GM12878 (cell line): ENCODE measurements around the gene PRRT3. TPM values are rescaled to one million over a fixed set of nuclear protein-coding genes. Genes with fewer than 3 reads are reported as not detected.

Experiments used
- ATAC-seq: fragments of 200-7000 bp; cut with Tn5 transposase; 3 replicates; pipeline ENCODE4 v1.9.1; 2020; ENCODE audit warnings: mild to moderate bottlenecking, moderate library complexity
- BruUV-seq: library from RNA; stranded (reverse); fragments of 400-500 nt; replicated peaks from 2 replicates; lab custom pipeline; 2021; lab: Mats Ljungman, UMichigan
- CTCF ChIA-PET: fragments of 300-600 bp; sonication (Branson Sonifier 250); formaldehyde crosslinking; extraction: SDS; loops from one replicate; lab custom pipeline; 2021; ENCODE audit warnings: inconsistent platforms; lab: Yijun Ruan, JAX
- POLR2A ChIA-PET: fragments of 350-600 bp; formaldehyde crosslinking; extraction: SDS; loops from one replicate; lab custom pipeline; 2021; ENCODE audit warnings: inconsistent platforms; lab: Charles Lee
- RAD21 ChIA-PET: fragments of 300-600 bp; sonication (Branson Sonifier 250); formaldehyde crosslinking; loops from one replicate; lab custom pipeline; 2023; ENCODE audit warnings: antibody characterized with exemption; ENCODE audit not compliant: unreplicated experiment; lab: Charles Lee
- SMC1A ChIA-PET: fragments of 300-600 bp; sonication (Branson Sonifier 250); formaldehyde crosslinking; loops from one replicate; lab custom pipeline; 2023; ENCODE audit not compliant: unreplicated experiment, uncharacterized antibody; lab: Charles Lee
- DNase-seq: peaks from one replicate; pipeline ENCODE4 v3.0.0-alpha.2; 2011; ENCODE audit warnings: low read depth, low spot score
- FAIRE-seq: peaks from 3 replicates; lab custom pipeline; 2011; peaks lifted over from hg19 to GRCh38; lab: Jason Lieb, UNC
- H2AFZ ChIP-seq: 2 replicates; pipeline ENCODE4 v1.6.0; 2011; ENCODE audit warnings: low read depth, low read length, control low read depth; ENCODE audit not compliant: control insufficient read depth
- H3K27ac ChIP-seq: 2 replicates; pipeline ENCODE4 v1.5.1; 2011; ENCODE audit warnings: control low read depth; ENCODE audit not compliant: control insufficient read depth, insufficient read depth
- H3K27me3 ChIP-seq, 2 experiments: replicated peaks in 1 of 2; 2 replicates each; pipeline versions ENCODE4 v1.6.0 to v1.6.1; 2011; ENCODE audit warnings: low read length in 1 of 2; ENCODE audit not compliant: control insufficient read depth in 2 of 2, insufficient read depth in 2 of 2
- H3K36me3 ChIP-seq, 2 experiments: 2 replicates each; pipeline ENCODE4 v1.5.1; 2011; ENCODE audit warnings: low read length in 1 of 2; ENCODE audit not compliant: control insufficient read depth in 2 of 2, insufficient read depth in 2 of 2
- H3K4me1 ChIP-seq: 2 replicates; pipeline ENCODE4 v1.6.1; 2011; ENCODE audit warnings: mild to moderate bottlenecking, low read length, moderate library complexity, mixed read lengths; ENCODE audit not compliant: control insufficient read depth, insufficient read depth
- H3K4me2 ChIP-seq: 2 replicates; pipeline ENCODE4 v1.6.0; 2011; ENCODE audit warnings: control low read depth; ENCODE audit not compliant: control insufficient read depth, insufficient read depth
- H3K4me3 ChIP-seq: fragments of 200-600 bp; sonication (generic); 2 replicates; pipeline ENCODE4 v1.5.1; 2016
- H3K79me2 ChIP-seq: 2 replicates; pipeline ENCODE4 v1.6.0; 2011; ENCODE audit warnings: low read length; ENCODE audit not compliant: control insufficient read depth, insufficient read depth
- H3K9ac ChIP-seq: 2 replicates; pipeline ENCODE4 v1.8.0; 2011; ENCODE audit warnings: low read length, control low read depth, mixed read lengths; ENCODE audit not compliant: control insufficient read depth, insufficient read depth
- H3K9me3 ChIP-seq: replicated peaks from 3 replicates; pipeline ENCODE4 v1.5.1; 2011; ENCODE audit warnings: mild to moderate bottlenecking, low read length; ENCODE audit not compliant: control insufficient read depth, insufficient read depth
- H4K20me1 ChIP-seq: 2 replicates; pipeline ENCODE4 v1.6.0; 2011; ENCODE audit not compliant: control insufficient read depth, insufficient read depth
- BHLHE40 ChIP-seq, 2 experiments: fragments of 450-650 bp in 1 of 2; IDR thresholded peaks; 2 replicates each; pipeline ENCODE4 v1.6.1; 2011 to 2017; ENCODE audit warnings: low read depth in 2 of 2, borderline replicate concordance in 1 of 2, improper control_type of control experiment in 1 of 2, low read length in 1 of 2, mild to moderate bottlenecking in 1 of 2
- BRCA1 ChIP-seq: IDR thresholded peaks from 2 replicates; pipeline ENCODE4 v1.6.1; 2011; ENCODE audit warnings: low read depth, low read length, improper control_type of control experiment
- CEBPB ChIP-seq, 2 experiments: fragments of 150-350 bp in 1 of 2; IDR thresholded peaks; 2 replicates each; pipeline ENCODE4 v1.6.1; 2012 to 2014; ENCODE audit warnings: low read depth in 2 of 2, low read length in 2 of 2, borderline replicate concordance in 1 of 2, inconsistent platforms in 1 of 2
- EED ChIP-seq: sonication (generic); IDR thresholded peaks from 2 replicates; pipeline ENCODE4 v1.6.1; 2016; ENCODE audit warnings: antibody characterized with exemption, low read depth
- GABPA ChIP-seq: IDR thresholded peaks from 2 replicates; pipeline ENCODE4 v1.6.1; 2014; ENCODE audit warnings: antibody characterized with exemption, low read depth, mild to moderate bottlenecking, inconsistent platforms
- MYB ChIP-seq: fragments of 150-350 bp; IDR thresholded peaks from 2 replicates; pipeline ENCODE4 v1.6.1; 2014; ENCODE audit warnings: mild to moderate bottlenecking, low read depth, low read length, borderline replicate concordance
- NBN ChIP-seq: fragments of 450-650 bp; IDR thresholded peaks from 2 replicates; pipeline ENCODE4 v1.6.1; 2016
- PKNOX1 ChIP-seq: fragments of 450-650 bp; IDR thresholded peaks from 2 replicates; pipeline ENCODE4 v1.6.1; 2016; ENCODE audit warnings: mild to moderate bottlenecking
- SMAD1 ChIP-seq: fragments of 450-650 bp; IDR thresholded peaks from 2 replicates; pipeline ENCODE4 v1.6.1; 2018; ENCODE audit warnings: mild to moderate bottlenecking, low read depth; ENCODE audit not compliant: partially characterized antibody
- TARDBP ChIP-seq: IDR thresholded peaks from 2 replicates; pipeline ENCODE4 v1.6.1; 2016; ENCODE audit warnings: borderline replicate concordance
- USF1 ChIP-seq: IDR thresholded peaks from 2 replicates; pipeline ENCODE4 v1.6.1; 2011; ENCODE audit warnings: borderline replicate concordance, low read depth, mild to moderate bottlenecking, moderate library complexity, mixed read lengths, low read length; ENCODE audit not compliant: insufficient read depth; ENCODE audit errors: extremely low read length
- YBX1 ChIP-seq: fragments of 450-650 bp; IDR thresholded peaks from 2 replicates; pipeline ENCODE4 v1.6.1; 2016; ENCODE audit warnings: antibody characterized with exemption
- ZNF207 ChIP-seq: fragments of 450-650 bp; IDR thresholded peaks from 2 replicates; pipeline ENCODE4 v1.6.1; 2014; ENCODE audit warnings: antibody characterized with exemption, mild to moderate bottlenecking, borderline replicate concordance
- ZSCAN29 ChIP-seq: fragments of 450-650 bp; IDR thresholded peaks from 2 replicates; pipeline ENCODE4 v1.6.1; 2017; ENCODE audit warnings: mild to moderate bottlenecking, moderate library complexity
- WGBS: methylation state at CpG from one replicate; pipeline ENCODE4 v1.1.6; 2016; ENCODE audit warnings: low lambda C conversion rate; ENCODE audit not compliant: insufficient replicate concordance, insufficient coverage; ENCODE audit errors: missing lambda C conversion rate; 5-methylcytosine and 5-hydroxymethylcytosine counted together
- in situ Hi-C: fragments of 300-500 bp; cut with MboI; formaldehyde crosslinking; loops from 9 replicates; pipeline ENCODE4 v1.14.3; 2018; ENCODE audit warnings: mixed read lengths
- intact Hi-C: fragments of 100-400 bp; cut with micrococcal nuclease; formaldehyde crosslinking; loops from one replicate; pipeline ENCODE4 v1.14.2; 2022; ENCODE audit not compliant: unreplicated experiment
- polyA plus RNA-seq, 11 experiments: library from polyadenylated mRNA; depleted of rRNA in 4 of 11; unstranded in 6 of 11; stranded (reverse) in 5 of 11; fragments of >200 nt; fragmentation: Nextera tagmentation in 4 of 11; fragmentation: Illumina TruSeq in 1 of 11; extraction: Ambion mirVana in 4 of 11; extraction: Trizol in 1 of 11; gene quantifications; 1 replicate in 1 of 11; 2 replicates in 10 of 11; pipeline versions ENCODE4 v1.2.1 to v1.2.3, GENCODE V29; 2011 to 2016; ENCODE audit warnings: inconsistent platforms in 2 of 11, missing spikeins in 2 of 11, low read depth in 1 of 11
- total RNA-seq, 4 experiments: library from RNA; depleted of rRNA in 3 of 4; stranded (reverse); fragments of >200 nt in 3 of 4; fragmentation: Illumina TruSeq in 1 of 4; extraction: Trizol in 1 of 4; gene quantifications; 2 replicates each; pipeline versions ENCODE4 v1.2.1 to v1.2.3, GENCODE V29; 2013 to 2021
- TF ChIP-seq, protein P1 (sequence below): fragments of 150-350 bp; IDR thresholded peaks from 2 replicates; pipeline ENCODE4 v1.6.1; 2014; ENCODE audit warnings: mild to moderate bottlenecking, low read depth, low read length
- TF ChIP-seq, protein P2 (sequence below): IDR thresholded peaks from 2 replicates; pipeline ENCODE4 v1.6.1; 2011; ENCODE audit warnings: low read depth, mild to moderate bottlenecking, low read length, moderate library complexity, borderline replicate concordance; ENCODE audit errors: extremely low read depth
- TF ChIP-seq, protein P3 (sequence below): fragments of 450-650 bp; IDR thresholded peaks from 2 replicates; pipeline ENCODE4 v1.6.1; 2017; ENCODE audit warnings: borderline replicate concordance

Gene PRRT3
- total and polyA plus RNA-seq, 10 of the 15 experiments (the other 5 are each of a cell fraction or from before 2014, with no cell fraction given): 0.53 to 18.0 (median 7.1) TPM

DNA sequence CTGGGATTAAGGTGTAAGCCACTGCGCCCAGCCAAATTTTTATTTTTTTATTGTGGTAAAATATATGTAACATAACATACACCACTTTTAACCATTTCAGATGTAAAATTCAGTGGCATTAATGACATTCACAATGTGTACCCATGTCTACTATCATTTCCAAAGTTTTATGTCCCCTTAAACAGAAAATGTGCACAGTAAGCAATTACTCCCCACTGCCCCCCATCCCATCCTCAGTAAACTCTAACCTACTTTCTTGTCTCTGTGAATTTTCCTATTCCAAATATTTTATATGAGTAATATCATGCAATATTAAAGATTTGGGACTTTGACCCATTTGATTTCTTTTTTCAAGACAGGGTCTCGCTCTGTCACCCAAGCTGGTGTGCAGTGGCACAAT is 14.6 kb upstream of the PRRT3 start (continued):
- no peak for TF ChIP-seq ZNF207
- TF ChIP-seq GABPA: no peak
- no peak for TF ChIP-seq BRCA1

DNA sequence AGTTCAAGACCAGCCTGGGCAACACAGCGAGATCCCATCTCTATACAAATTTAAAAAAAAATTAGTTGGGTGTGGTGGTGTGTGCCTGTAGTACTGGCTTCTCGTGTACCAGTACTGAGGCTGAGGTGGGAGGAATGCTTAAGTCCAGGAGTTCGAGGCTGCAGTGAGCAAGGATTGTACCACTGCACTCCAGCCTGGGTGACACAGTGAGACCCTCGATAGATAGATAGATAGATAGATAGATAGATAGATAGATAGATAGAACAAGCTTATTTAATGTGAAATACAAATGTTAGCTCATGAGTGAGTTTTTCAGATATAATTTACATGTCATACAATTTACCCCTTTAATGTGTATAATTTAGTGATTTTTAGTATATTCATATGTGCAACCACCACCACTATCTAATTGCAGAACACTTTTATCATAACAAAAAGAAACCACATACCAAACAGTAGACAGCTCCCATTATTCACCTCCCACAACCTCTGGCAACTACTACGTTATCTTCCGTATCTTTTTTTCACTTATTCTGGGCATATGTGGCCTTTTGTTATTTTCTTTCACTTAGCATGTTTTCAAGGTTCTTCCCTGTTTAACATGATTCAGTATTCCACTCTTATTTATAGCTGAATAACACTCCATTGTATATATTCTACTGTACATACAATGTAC is 13.1 kb upstream of the PRRT3 start:
- intact Hi-C loops (no loop called here), in situ Hi-C loops (no loop called here)
- FAIRE-seq (no peak), ATAC-seq (no peak), DNase-seq (no peak)
- ChIA-PET RAD21 (no interaction called here), CTCF (no interaction called here), POLR2A (interaction anchor here (0.5 to 0.6 kb wide), 2 partner anchors 8 to 354 kb away, joined by 4 to 6 read pairs; no protein-coding TSS in a partner anchor), SMC1A (interaction anchor here (0.9 to 1.5 kb wide), 3 partner anchors 11 to 50 kb away, joined by 4 to 5 read pairs (median 5); no protein-coding TSS in a partner anchor)
- H3K9me3 ChIP-seq: no peaks in the 10 kb centered on the region
- H3K79me2 ChIP-seq: no peaks in the 10 kb centered on the region
- no peak overlapping the region for H3K9ac ChIP-seq
- peaks cover 2 to 12% of the 10 kb centered on the region in 2 experiments; a peak in 3 of 4 replicates for H3K36me3 ChIP-seq
- no peaks in the 10 kb centered on the region for H3K27me3 ChIP-seq
- no TSS peak for BruUV-seq
- no peak overlapping the region for H2AFZ ChIP-seq
- no peak overlapping the region for H3K4me2 ChIP-seq
- H3K4me1 ChIP-seq: no peaks in the 10 kb centered on the region
- no peaks in the 10 kb centered on the region for H4K20me1 ChIP-seq
- no peak overlapping the region for H3K4me3 ChIP-seq
- H3K27ac ChIP-seq: no peak overlapping the region
- 87% methylated on average over 6 of the region's 6 CpGs for WGBS
- TF ChIP-seq USF1 (no peak), EED (no peak), NBN (no peak), SMAD1 (no peak), PKNOX1 (no peak), ZSCAN29 (no peak), YBX1 (no peak), MYB (no peak), CEBPB (IDR thresholded peaks at IDR 0.05; ENCODE audit: borderline replicate concordance in 1 of 2, low read depth in 2 of 2, low read length in 2 of 2) (no peak), TARDBP (no peak), BHLHE40 (IDR thresholded peaks at IDR 0.05; ENCODE audit: borderline replicate concordance in 1 of 2, low read depth in 2 of 2, low read length in 1 of 2) (no peak)
- TF ChIP-seq, protein P1, sequence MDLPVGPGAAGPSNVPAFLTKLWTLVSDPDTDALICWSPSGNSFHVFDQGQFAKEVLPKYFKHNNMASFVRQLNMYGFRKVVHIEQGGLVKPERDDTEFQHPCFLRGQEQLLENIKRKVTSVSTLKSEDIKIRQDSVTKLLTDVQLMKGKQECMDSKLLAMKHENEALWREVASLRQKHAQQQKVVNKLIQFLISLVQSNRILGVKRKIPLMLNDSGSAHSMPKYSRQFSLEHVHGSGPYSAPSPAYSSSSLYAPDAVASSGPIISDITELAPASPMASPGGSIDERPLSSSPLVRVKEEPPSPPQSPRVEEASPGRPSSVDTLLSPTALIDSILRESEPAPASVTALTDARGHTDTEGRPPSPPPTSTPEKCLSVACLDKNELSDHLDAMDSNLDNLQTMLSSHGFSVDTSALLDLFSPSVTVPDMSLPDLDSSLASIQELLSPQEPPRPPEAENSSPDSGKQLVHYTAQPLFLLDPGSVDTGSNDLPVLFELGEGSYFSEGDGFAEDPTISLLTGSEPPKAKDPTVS: no peak
- TF ChIP-seq, protein P2, sequence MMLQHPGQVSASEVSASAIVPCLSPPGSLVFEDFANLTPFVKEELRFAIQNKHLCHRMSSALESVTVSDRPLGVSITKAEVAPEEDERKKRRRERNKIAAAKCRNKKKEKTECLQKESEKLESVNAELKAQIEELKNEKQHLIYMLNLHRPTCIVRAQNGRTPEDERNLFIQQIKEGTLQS: no peak
- TF ChIP-seq, protein P3, sequence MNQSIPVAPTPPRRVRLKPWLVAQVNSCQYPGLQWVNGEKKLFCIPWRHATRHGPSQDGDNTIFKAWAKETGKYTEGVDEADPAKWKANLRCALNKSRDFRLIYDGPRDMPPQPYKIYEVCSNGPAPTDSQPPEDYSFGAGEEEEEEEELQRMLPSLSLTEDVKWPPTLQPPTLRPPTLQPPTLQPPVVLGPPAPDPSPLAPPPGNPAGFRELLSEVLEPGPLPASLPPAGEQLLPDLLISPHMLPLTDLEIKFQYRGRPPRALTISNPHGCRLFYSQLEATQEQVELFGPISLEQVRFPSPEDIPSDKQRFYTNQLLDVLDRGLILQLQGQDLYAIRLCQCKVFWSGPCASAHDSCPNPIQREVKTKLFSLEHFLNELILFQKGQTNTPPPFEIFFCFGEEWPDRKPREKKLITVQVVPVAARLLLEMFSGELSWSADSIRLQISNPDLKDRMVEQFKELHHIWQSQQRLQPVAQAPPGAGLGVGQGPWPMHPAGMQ: no peak
